Subcutaneous preadipocyte (primary cell): Measurements from ENCODE around the gene OR1L8. TPM values are rescaled to one million over a fixed set of nuclear protein-coding genes. Genes with fewer than 3 reads are reported as not detected.

ENCODE experiments used
- total RNA-seq: library from RNA; depleted of rRNA; stranded (reverse); fragments of >200 nt; gene quantifications from 2 replicates; pipeline ENCODE4 v1.2.3, GENCODE V29; 2012

Gene OR1L8
- not detected in 2 replicates for total RNA-seq

GRCh38 chr9:122583284-122583683 is at the start of gene OR1L8:
TSS of gene OR1L8 (minus strand) at chr9:122583384. CDS start at chr9:122568477, 14,907 bp downstream.

GRCh38 chr9:122614362-122614761 is 31.2 kb upstream of the OR1L8 start, which contains the start of gene OR1Q1:
TSS of gene OR1Q1 (plus strand) at chr9:122614738. CDS start at chr9:122614738, 0 bp downstream.

GRCh38 chr9:122552812-122553211 is 30.4 kb downstream of the OR1L8 start, which contains the start of gene OR1N2:
TSS of gene OR1N2 (plus strand) at chr9:122553112. CDS start at chr9:122553212, 100 bp downstream.

DNA sequence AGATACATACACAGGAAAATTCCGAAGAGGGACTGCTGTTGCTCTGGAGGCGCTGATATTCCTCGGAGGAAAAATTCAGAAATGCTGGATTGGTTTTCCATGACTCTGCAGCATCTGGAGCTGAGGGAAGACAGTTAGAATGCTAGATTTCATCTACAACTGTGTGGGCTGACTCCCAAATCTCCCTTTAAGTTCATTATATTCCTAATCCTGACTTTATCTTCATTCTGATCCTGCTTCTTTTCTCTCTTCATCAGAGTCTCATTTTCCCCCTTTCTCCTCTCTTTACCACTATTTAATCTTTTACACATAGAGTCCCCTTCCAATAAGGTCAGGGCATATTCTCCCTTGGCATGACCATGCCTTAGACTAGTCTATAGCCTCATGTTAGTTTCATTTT is 56.0 kb downstream of the OR1L8 start, which contains the start of gene OR1N1:
OR1N1 (minus strand) TSS at position 101 of the 400 bp plus-strand sequence; CDS start at position 101, 0 bp downstream.

GRCh38 chr9:122518841-122519240 is 64.3 kb downstream of the OR1L8 start, which contains the start of gene OR1J4:
TSS of gene OR1J4 (plus strand) at chr9:122519141. CDS start at chr9:122519141, 0 bp downstream.

Other genes with a start within 250 kb of the OR1L8 start
- 39.9 and 83.0 TPM in 2 replicates for gene PTGS1, start 212.4 kb downstream of the OR1L8 start, total RNA-seq
- not detected in 2 replicates for gene OR1J1, start 105.5 kb downstream of the OR1L8 start, total RNA-seq
- 0.20 and 0.73 TPM in 2 replicates for gene OR1J2, start 72.6 kb downstream of the OR1L8 start, total RNA-seq
- gene OR1J4, start 64.2 kb downstream of the OR1L8 start, total RNA-seq = not detected in 2 replicates
- gene OR1N1, start 56.1 kb downstream of the OR1L8 start, total RNA-seq = not detected in 2 replicates
- under 0.01 and 0.20 TPM in 2 replicates for gene OR1N2, start 30.3 kb downstream of the OR1L8 start, total RNA-seq
- not detected in 2 replicates for gene OR1Q1, start 31.4 kb upstream of the OR1L8 start, total RNA-seq
- not detected in 2 replicates for gene OR1B1, start 74.2 kb upstream of the OR1L8 start, total RNA-seq
- gene OR1L1, start 78.3 kb upstream of the OR1L8 start, total RNA-seq = not detected in 2 replicates
- not detected in 2 replicates for gene OR1L3, start 91.7 kb upstream of the OR1L8 start, total RNA-seq
- gene OR1L4, start 140.6 kb upstream of the OR1L8 start, total RNA-seq = not detected in 2 replicates
- gene OR1L6, start 158.9 kb upstream of the OR1L8 start, total RNA-seq = not detected in 2 replicates
- gene OR5C1, start 205.5 kb upstream of the OR1L8 start, total RNA-seq = not detected in 2 replicates
- not detected in 2 replicates for gene OR1K1, start 216.7 kb upstream of the OR1L8 start, total RNA-seq
- 20.9 and 23.1 TPM in 2 replicates for gene PDCL, start 245.2 kb upstream of the OR1L8 start, total RNA-seq